ENCODE measurements around the gene CDH22. TPM values are rescaled to one million over a fixed set of nuclear protein-coding genes. Genes with fewer than 3 reads are reported as not detected.
A peak's percentile ranks its signal among the peaks of the same experiment; 100 is the strongest.

Gene CDH22
- total and polyA plus RNA-seq, 4 donors: 0.03 to 0.25 (median 0.09) TPM

DNA sequence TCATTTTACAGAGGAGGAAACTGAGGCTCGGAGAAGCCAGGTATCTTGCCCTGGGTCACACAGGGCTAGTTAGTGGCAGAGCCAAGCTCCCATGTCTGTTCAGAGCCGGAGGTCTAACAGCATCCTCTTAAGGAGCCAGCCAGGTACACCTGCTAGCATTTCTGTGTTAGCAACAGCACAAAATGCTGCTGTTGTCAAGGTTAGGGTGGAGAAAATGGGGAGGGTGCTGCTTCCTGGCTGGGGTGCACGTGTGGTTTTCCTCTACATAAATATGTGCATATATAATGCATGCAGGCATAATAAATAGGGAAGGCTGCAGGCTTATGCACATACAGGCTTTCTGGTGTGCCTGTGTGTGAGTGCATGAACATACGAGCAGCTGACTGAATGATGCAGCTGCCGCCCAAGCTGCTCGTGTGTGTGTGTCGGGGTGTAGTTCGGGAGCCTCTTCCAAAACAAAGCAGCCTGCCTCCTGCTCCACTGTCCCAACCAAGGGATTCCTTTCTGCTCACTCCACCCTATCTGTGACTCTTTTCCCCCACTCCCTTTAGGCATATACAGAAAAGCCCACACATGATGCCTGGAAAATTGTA, 103.6 kb downstream of the CDH22 start:
- H3K9me3 ChIP-seq (ENCODE audit: control insufficient read depth in 4 of 4, insufficient read depth in 3 of 4, low read length in 3 of 4): peaks cover 0 to 3% (median 0%) of the 10 kb centered on the region in 4 donors
- no peak for DNase-seq
- TF ChIP-seq, protein P1, sequence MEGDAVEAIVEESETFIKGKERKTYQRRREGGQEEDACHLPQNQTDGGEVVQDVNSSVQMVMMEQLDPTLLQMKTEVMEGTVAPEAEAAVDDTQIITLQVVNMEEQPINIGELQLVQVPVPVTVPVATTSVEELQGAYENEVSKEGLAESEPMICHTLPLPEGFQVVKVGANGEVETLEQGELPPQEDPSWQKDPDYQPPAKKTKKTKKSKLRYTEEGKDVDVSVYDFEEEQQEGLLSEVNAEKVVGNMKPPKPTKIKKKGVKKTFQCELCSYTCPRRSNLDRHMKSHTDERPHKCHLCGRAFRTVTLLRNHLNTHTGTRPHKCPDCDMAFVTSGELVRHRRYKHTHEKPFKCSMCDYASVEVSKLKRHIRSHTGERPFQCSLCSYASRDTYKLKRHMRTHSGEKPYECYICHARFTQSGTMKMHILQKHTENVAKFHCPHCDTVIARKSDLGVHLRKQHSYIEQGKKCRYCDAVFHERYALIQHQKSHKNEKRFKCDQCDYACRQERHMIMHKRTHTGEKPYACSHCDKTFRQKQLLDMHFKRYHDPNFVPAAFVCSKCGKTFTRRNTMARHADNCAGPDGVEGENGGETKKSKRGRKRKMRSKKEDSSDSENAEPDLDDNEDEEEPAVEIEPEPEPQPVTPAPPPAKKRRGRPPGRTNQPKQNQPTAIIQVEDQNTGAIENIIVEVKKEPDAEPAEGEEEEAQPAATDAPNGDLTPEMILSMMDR (IDR thresholded peaks at IDR 0.05; ENCODE audit: control extremely low read depth, extremely low read depth): no peak
- no peak overlapping the region for H3K4me3 ChIP-seq
- no peak for ATAC-seq (ENCODE audit: insufficient read depth, low FRiP score)
- no peak overlapping the region for H3K9ac ChIP-seq (ENCODE audit: insufficient read depth in 1 of 2, low read length in 2 of 2)
- H3K27me3 ChIP-seq (ENCODE audit: control insufficient read depth in 3 of 3, insufficient read depth in 3 of 3, low read length in 2 of 3): peaks cover 6 to 46% (median 19%) of the 10 kb centered on the region in 3 donors
- H3K36me3 ChIP-seq (ENCODE audit: control insufficient read depth in 4 of 4, insufficient read depth in 4 of 4, low read length in 4 of 4): no peaks in the 10 kb centered on the region
- H3K27ac ChIP-seq (ENCODE audit: low read depth in 1 of 2, low read length in 1 of 2): no peak overlapping the region
- 47 to 57% methylated on average over 8 of the region's 8 CpGs for WGBS, 2 donors
- H3K4me1 ChIP-seq (ENCODE audit: control insufficient read depth in 5 of 5, insufficient read depth in 5 of 5, low read length in 5 of 5): peaks cover 0 to 2% (median 0%) of the 10 kb centered on the region in 5 donors

DNA sequence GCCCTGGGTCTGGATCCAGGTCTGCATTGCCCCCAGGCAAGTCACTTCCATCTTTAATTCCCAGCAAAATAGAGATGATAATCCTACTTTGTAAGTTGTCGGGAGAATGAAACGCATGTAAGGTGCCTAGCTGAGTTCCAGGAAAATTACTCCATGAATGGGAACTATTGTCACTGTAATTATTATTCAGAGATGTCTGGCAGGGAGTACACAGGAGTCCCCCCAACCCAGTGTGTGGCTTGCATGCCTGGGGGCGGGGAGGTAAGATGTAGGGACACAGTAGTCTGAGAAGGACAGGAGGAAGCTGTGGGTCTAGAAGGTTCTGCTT, 104.8 kb downstream of the CDH22 start:
- ATAC-seq (ENCODE audit: insufficient read depth, low FRiP score) (no peak), DNase-seq (no peak)
- Histone ChIP-seq H3K27ac (ENCODE audit: low read depth in 1 of 2, low read length in 1 of 2) (no peak overlapping the region), H3K36me3 (ENCODE audit: control insufficient read depth in 4 of 4, insufficient read depth in 4 of 4, low read length in 4 of 4) (no peaks in the 10 kb centered on the region), H3K9ac (ENCODE audit: insufficient read depth in 1 of 2, low read length in 2 of 2) (no peak overlapping the region), H3K27me3 (ENCODE audit: control insufficient read depth in 3 of 3, insufficient read depth in 3 of 3, low read length in 2 of 3) (peaks cover 6 to 53% (median 20%) of the 10 kb centered on the region in 3 donors), H3K4me3 (no peak overlapping the region), H3K4me1 (ENCODE audit: control insufficient read depth in 5 of 5, insufficient read depth in 5 of 5, low read length in 5 of 5) (peaks cover 0 to 2% (median 0%) of the 10 kb centered on the region in 5 donors), H3K9me3 (ENCODE audit: control insufficient read depth in 4 of 4, insufficient read depth in 3 of 4, low read length in 3 of 4) (peaks cover 0 to 3% (median 0%) of the 10 kb centered on the region in 4 donors)
- TF ChIP-seq, protein P1 (IDR thresholded peaks at IDR 0.05; ENCODE audit: control extremely low read depth, extremely low read depth): no peak
- 72 to 87% methylated on average over 3 of the region's 3 CpGs for WGBS, 2 donors

DNA sequence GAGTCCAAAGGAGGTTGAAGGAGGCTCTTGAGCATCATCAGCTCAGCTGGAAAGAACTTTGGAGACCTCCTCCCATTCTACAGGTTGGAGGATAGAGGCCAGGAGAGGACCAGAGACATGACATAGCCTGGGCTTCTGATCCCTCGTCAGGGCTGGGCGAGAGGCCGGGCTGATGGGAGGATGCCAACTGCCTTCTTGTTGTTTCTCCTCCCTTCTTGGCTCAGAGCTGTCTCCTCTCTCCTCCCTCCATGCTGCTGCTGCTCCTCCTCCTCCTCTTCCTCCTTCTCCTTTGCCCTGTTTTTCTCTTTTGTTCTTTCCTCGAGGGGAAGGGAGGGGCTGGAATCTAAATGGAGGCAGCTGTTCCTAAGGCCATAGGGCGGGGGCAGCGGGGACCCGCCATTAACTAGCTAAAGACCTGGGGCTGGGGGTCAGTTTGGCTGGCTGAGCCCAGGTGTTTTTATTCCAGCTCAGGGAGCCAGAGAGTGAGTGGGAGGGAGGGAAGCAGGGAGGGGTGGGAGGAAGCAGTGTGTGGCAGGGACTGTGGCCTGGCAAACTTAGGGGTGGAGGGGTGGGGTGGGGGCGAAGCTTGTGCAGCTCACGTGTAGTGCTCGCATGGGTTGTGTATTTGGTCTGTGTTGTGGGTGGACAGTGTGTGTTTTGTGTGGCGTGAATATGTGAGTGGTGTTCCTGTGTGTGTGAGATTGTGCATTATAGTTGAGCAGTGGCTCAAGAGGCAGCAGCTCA, 105.4 kb downstream of the CDH22 start:
- Histone ChIP-seq H3K9ac (ENCODE audit: insufficient read depth in 1 of 2, low read length in 2 of 2) (no peak overlapping the region), H3K27ac (ENCODE audit: low read depth in 1 of 2, low read length in 1 of 2) (no peak overlapping the region), H3K4me3 (no peak overlapping the region), H3K9me3 (ENCODE audit: control insufficient read depth in 4 of 4, insufficient read depth in 3 of 4, low read length in 3 of 4) (peaks cover 0 to 3% (median 0%) of the 10 kb centered on the region in 4 donors), H3K36me3 (ENCODE audit: control insufficient read depth in 4 of 4, insufficient read depth in 4 of 4, low read length in 4 of 4) (no peaks in the 10 kb centered on the region), H3K4me1 (ENCODE audit: control insufficient read depth in 5 of 5, insufficient read depth in 5 of 5, low read length in 5 of 5) (peaks cover 0 to 2% (median 0%) of the 10 kb centered on the region in 5 donors), H3K27me3 (ENCODE audit: control insufficient read depth in 3 of 3, insufficient read depth in 3 of 3, low read length in 2 of 3) (peaks cover 6 to 58% (median 18%) of the 10 kb centered on the region in 3 donors)
- peak in 2 of 3 donors; percentile 26 to 44 for DNase-seq
- ATAC-seq (ENCODE audit: insufficient read depth, low FRiP score): no peak
- 47 to 72% methylated on average over 11 of the region's 11 CpGs for whole genome bisulfite sequencing, 2 donors
- TF ChIP-seq, protein P1 (IDR thresholded peaks at IDR 0.05; ENCODE audit: control extremely low read depth, extremely low read depth): no peak

Data from lung (tissue), 12 donors.